Fibroblast of mammary gland (primary cell): ENCODE data around the gene DOCK10.

Experiments
- DNase-seq: peaks from one replicate; pipeline ENCODE4 v3.0.0-alpha.2; 2010; ENCODE audit warnings: low read depth
- H3K4me3 ChIP-seq: 2 replicates; pipeline ENCODE4 v1.5.1; 2011; ENCODE audit warnings: low read depth, mild to moderate bottlenecking, low read length, moderate library complexity; ENCODE audit not compliant: control insufficient read depth
- TF ChIP-seq, protein P1 (sequence below): conservative IDR thresholded peaks from 2 replicates; pipeline ENCODE4 v1.5.1; 2011; ENCODE audit warnings: low read depth, low read length, inconsistent platforms; ENCODE audit not compliant: control insufficient read depth, insufficient read depth

The DOCK10 gene

DNA sequence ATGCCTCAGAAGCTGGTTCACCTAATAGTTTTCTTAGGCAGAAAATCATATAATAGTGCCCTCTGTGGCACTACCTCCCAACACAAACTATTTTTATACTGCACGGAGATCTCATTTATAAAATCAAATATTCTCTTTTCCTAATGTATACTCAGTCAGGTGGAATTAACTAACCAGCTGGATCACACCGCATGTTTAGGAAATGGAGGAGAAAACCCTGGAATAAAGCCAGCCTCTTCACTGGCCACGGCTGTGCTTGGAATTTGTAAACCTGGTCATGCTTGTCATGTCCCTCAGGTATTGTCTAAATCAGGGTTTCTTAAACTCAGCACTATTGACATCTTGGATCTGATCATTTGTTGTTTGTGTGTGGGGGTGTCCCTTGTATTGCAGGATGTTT lies 85.6 kb downstream of the DOCK10 start:
- DNase-seq, result no peak
- H3K4me3 ChIP-seq, result no peak overlapping the region
- TF ChIP-seq, protein P1, sequence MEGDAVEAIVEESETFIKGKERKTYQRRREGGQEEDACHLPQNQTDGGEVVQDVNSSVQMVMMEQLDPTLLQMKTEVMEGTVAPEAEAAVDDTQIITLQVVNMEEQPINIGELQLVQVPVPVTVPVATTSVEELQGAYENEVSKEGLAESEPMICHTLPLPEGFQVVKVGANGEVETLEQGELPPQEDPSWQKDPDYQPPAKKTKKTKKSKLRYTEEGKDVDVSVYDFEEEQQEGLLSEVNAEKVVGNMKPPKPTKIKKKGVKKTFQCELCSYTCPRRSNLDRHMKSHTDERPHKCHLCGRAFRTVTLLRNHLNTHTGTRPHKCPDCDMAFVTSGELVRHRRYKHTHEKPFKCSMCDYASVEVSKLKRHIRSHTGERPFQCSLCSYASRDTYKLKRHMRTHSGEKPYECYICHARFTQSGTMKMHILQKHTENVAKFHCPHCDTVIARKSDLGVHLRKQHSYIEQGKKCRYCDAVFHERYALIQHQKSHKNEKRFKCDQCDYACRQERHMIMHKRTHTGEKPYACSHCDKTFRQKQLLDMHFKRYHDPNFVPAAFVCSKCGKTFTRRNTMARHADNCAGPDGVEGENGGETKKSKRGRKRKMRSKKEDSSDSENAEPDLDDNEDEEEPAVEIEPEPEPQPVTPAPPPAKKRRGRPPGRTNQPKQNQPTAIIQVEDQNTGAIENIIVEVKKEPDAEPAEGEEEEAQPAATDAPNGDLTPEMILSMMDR, result no peak

DNA sequence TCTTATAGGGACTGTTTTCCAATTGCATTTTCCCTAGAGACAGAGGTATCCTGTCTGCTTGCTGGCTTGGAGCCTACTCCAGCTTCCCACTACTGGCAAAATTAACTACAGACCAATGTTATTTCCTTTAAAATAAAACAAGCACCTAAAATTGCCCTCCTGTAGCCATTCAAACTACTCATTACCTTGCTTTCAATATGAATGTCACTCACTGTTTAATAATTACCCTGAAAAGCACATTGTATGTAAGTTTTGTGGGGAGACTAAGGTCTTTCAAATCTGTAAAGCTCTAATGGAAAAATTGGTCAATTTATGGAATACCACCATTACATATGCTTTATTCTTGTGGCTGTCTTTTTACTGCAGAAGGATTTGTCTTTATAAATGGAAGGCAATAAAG lies 87.3 kb downstream of the DOCK10 start:
- TF ChIP-seq, protein P1, result no peak
- DNase-seq, result peak; percentile 17
- no peak overlapping the region for H3K4me3 ChIP-seq

DNA sequence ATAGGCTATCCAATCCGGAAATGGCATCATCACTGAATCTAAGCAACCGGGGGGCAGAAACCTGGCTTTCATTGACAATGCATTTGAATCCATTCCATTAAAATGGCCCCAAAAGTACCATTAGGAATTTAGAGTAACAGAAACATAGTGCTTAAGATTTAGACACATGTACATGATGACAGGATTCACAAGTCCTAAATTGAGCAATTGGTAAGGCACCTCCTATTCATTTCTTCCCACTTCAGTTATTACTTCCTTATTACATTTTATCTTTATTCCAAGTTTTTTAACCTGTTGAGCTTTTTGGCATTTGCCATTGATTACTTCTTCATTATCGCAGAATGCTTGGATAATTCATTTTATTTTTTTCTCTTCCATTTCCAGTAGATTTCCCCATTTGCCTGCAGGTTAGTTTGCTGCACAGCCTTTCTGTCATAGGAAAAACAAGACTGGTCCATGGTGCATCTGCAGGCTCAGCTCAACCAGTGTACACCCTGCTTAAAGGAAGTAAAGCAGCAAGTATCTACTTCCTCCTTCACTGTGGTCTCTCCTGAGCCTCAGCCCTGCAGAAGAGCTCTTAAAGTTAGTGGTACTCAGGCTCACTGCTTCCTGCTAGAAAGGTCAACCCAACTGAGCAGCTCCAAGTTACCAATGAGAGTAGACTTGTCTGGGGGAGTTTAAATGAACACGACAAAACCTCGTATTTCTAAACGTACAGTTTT lies 89.2 kb downstream of the DOCK10 start:
- no peak for DNase-seq
- TF ChIP-seq, protein P1, result no peak
- no peak overlapping the region for H3K4me3 ChIP-seq

DNA sequence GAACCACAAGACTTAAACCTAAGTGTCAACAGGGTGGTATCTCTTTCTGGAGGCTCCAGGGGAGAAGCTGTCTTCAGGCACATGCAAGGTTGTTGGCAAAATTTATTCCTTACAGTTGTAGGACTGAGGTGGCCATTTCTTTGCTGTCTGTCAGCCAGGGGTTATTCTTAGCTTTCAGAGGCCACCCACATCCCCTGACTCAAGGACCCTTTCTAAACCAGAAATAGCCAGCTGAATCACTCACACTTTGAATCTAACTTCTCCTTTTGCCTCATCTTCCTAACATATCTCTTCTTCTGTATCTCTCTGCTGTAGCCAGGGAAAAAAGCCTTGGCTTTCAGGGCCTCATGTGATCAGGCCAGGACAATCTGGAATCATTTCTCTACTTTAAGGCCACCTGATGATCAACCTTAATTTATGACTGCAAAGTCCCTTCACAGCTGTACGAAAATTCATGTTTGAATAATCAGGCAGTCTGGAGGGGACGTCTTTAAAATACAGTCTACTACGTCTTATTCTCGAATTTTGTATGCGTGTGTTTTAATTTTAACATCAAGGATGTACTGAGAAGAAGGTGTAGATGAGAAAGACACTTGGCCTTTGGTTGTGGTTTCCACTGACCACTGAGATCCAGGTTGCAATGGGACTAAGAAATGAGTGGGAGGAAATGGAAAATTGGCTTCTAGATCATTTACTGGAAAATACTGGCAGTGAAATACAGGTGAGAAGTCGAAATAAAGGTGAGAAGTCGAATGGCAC lies 90.4 kb downstream of the DOCK10 start:
- DNase-seq, result no peak
- no peak overlapping the region for H3K4me3 ChIP-seq
- TF ChIP-seq, protein P1, result no peak

DNA sequence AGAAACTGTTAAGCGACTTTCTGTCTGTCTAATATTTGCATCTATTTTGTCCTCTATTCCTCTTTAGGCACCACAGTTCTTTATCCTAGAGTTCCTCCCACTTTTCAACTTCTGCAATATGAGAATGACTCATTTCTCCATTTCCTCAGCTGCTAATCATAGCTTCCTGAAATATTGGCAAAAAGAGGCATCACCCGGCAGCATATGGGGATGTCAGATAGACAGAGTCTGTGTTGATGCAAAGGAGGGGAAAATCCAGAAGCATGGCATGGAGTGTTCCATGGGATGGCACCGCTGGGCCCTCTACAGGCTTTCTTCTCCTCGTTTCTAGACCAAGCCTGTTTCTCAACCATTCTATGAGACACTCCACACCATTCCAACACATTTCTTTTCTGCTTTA lies 93.4 kb downstream of the DOCK10 start:
- H3K4me3 ChIP-seq, result no peak overlapping the region
- DNase-seq, result peak; percentile 75
- TF ChIP-seq, protein P1, result no peak

DNA sequence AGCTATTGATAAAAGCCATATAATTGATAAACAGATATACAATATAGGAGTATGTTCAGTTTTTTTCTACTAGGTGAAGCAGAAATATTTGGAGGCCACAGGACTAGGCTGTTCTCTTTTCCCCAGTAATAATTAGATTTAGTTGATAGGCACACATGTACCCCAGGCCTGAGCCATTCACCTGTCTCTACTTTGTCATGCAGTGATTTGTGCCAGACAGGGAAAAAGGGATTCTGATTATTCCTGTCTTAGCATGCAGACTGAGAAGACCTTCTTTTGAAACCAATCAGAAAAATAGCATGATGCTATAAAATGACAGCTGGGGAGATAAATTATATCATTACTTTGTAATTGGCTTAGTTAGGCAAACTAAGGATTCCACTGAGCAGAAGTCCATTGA lies 94.3 kb downstream of the DOCK10 start:
- no peak for DNase-seq
- H3K4me3 ChIP-seq, result no peak overlapping the region
- TF ChIP-seq, protein P1, result no peak
